Neural cell (in vitro differentiated cells): ENCODE results near the gene NGEF. TPM values are rescaled to one million over a fixed set of nuclear protein-coding genes. Genes with fewer than 3 reads are reported as not detected.

Experiments used
- H2AFZ ChIP-seq: fragments of 200-600, 300-800 bp; sonication (generic), shearing (Covaris generic); 2 replicates; pipeline ENCODE4 v1.6.0; 2014; ENCODE audit warnings: low read depth, mild to moderate bottlenecking, antibody characterized with exemption, low read length, moderate library complexity
- H3F3A ChIP-seq: fragments of 200-600 bp; shearing (Covaris generic); 2 replicates; pipeline ENCODE4 v1.6.1; 2016; ENCODE audit warnings: mild to moderate bottlenecking, moderate library complexity, mixed read lengths, antibody characterized with exemption, low read length; ENCODE audit not compliant: insufficient read depth, poor library complexity, severe bottlenecking
- H3K27ac ChIP-seq: fragments of 200-600, 300-800 bp; sonication (generic), shearing (Covaris generic); 2 replicates; pipeline ENCODE4 v1.5.1; 2014; ENCODE audit warnings: mild to moderate bottlenecking, low read length, moderate library complexity
- H3K27me3 ChIP-seq: fragments of 300-800, 200-600 bp; sonication (generic), shearing (Covaris generic); 2 replicates; pipeline ENCODE4 v1.6.0; 2014; ENCODE audit warnings: mild to moderate bottlenecking, low read depth, low read length, moderate library complexity; ENCODE audit not compliant: insufficient read depth
- H3K36me3 ChIP-seq: fragments of 300-800, 200-600 bp; sonication (generic), shearing (Covaris generic); 2 replicates; pipeline ENCODE4 v1.5.1; 2014; ENCODE audit warnings: mild to moderate bottlenecking, antibody characterized with exemption, low read length, moderate library complexity; ENCODE audit not compliant: insufficient read depth
- H3K4me2 ChIP-seq: fragments of 300-800, 200-600 bp; sonication (generic), shearing (Covaris generic); 2 replicates; pipeline ENCODE4 v1.6.0; 2014; ENCODE audit warnings: mild to moderate bottlenecking, low read length
- H3K4me3 ChIP-seq: fragments of 300-800, 200-600 bp; sonication (generic), shearing (Covaris generic); 2 replicates; pipeline ENCODE4 v1.5.1; 2014; ENCODE audit warnings: mild to moderate bottlenecking, low read length, moderate library complexity
- H3K79me2 ChIP-seq: fragments of 200-600 bp; shearing (Covaris generic); replicated peaks from 2 replicates; pipeline ENCODE4 v1.6.0; 2014; ENCODE audit warnings: mild to moderate bottlenecking, low read length, moderate library complexity; ENCODE audit not compliant: insufficient read depth
- H3K9ac ChIP-seq: fragments of 300-800, 200-600 bp; sonication (generic), shearing (Covaris generic); 2 replicates; pipeline ENCODE4 v1.6.1; 2016; ENCODE audit warnings: mild to moderate bottlenecking, low read length, mixed read lengths
- H3K9me2 ChIP-seq: fragments of 200-600 bp; shearing (Covaris generic); 2 replicates; pipeline ENCODE4 v1.6.1; 2016; ENCODE audit warnings: mild to moderate bottlenecking, low read length, mixed read lengths; ENCODE audit not compliant: insufficient read depth
- H3K9me3 ChIP-seq: fragments of 200-600, 300-800 bp; sonication (generic), shearing (Covaris generic); 2 replicates; pipeline ENCODE4 v1.6.1; 2016; ENCODE audit warnings: mild to moderate bottlenecking, mixed run types, low read length, moderate library complexity, mixed read lengths
- H4K20me1 ChIP-seq: fragments of 200-600 bp; shearing (Covaris generic); 2 replicates; pipeline ENCODE4 v1.6.1; 2016; ENCODE audit warnings: mild to moderate bottlenecking, mixed run types; ENCODE audit not compliant: insufficient read depth
- CTCF ChIP-seq: fragments of 450-650 bp; IDR thresholded peaks from 2 replicates; pipeline ENCODE4 v1.5.1; 2014; ENCODE audit warnings: antibody characterized with exemption, mild to moderate bottlenecking, moderate library complexity; ENCODE audit not compliant: poor library complexity, severe bottlenecking
- EP300 ChIP-seq: fragments of 450-650 bp; conservative IDR thresholded peaks from 2 replicates; pipeline ENCODE4 v1.6.1; 2014; ENCODE audit warnings: antibody characterized with exemption, mild to moderate bottlenecking, moderate library complexity; ENCODE audit not compliant: poor library complexity, severe bottlenecking
- EZH2 ChIP-seq: fragments of 200-600, 300-800 bp; shearing (Covaris generic), sonication (generic); IDR thresholded peaks from 2 replicates; pipeline ENCODE4 v1.6.1; 2014; ENCODE audit warnings: antibody characterized with exemption, low read length, borderline replicate concordance, mild to moderate bottlenecking; ENCODE audit not compliant: insufficient read depth, poor library complexity, severe bottlenecking
- MXI1 ChIP-seq: fragments of 450-650 bp; conservative IDR thresholded peaks from 2 replicates; pipeline ENCODE4 v1.6.1; 2014; ENCODE audit warnings: antibody characterized with exemption, mild to moderate bottlenecking; ENCODE audit not compliant: poor library complexity, severe bottlenecking
- POLR2AphosphoS5 ChIP-seq: IDR thresholded peaks from 2 replicates; pipeline ENCODE4 v1.6.1; 2012
- RAD21 ChIP-seq: fragments of 450-650 bp; conservative IDR thresholded peaks from 2 replicates; pipeline ENCODE4 v1.6.1; 2014; ENCODE audit warnings: antibody characterized with exemption, mild to moderate bottlenecking, moderate library complexity
- REST ChIP-seq: IDR thresholded peaks from 2 replicates; pipeline ENCODE4 v1.6.1; 2012; ENCODE audit warnings: borderline replicate concordance
- SMC3 ChIP-seq: fragments of 450-650 bp; conservative IDR thresholded peaks from 2 replicates; pipeline ENCODE4 v1.6.1; 2014; ENCODE audit warnings: antibody characterized with exemption, mild to moderate bottlenecking, moderate library complexity; ENCODE audit not compliant: poor library complexity
- TAF1 ChIP-seq: IDR thresholded peaks from 2 replicates; pipeline ENCODE4 v1.6.1; 2012; ENCODE audit warnings: low read depth
- polyA plus RNA-seq: library from polyadenylated mRNA; depleted of rRNA; stranded (reverse); fragments of >200 nt; gene quantifications from 2 replicates; pipeline ENCODE4 v1.2.3, GENCODE V29; 2014

Gene NGEF
- polyA plus RNA-seq, 1 donor from 2014 or later = 5.2 TPM

- Histone ChIP-seq H3K27me3 (no peaks in the 10 kb centered on the region), H3K9me2 (no peaks in the 10 kb centered on the region), H3K9me3 (no peaks in the 10 kb centered on the region), H2AFZ (no peak overlapping the region), H3K9ac (no peak overlapping the region), H4K20me1 (no peaks in the 10 kb centered on the region), H3F3A (no peaks in the 10 kb centered on the region), H3K36me3 (no peaks in the 10 kb centered on the region), H3K4me3 (no peak overlapping the region), H3K4me2 (no peak overlapping the region), H3K27ac (no peak overlapping the region), H3K79me2 (no peaks in the 10 kb centered on the region)
- TF ChIP-seq MXI1 (no peak), REST (no peak), RAD21 (no peak), EZH2 (no peak), POLR2AphosphoS5 (no peak), EP300 (no peak), TAF1 (no peak), CTCF (no peak), SMC3 (no peak)
Measured at GRCh38 chr2:232970051-232970450, 43.0 kb downstream of the NGEF start.

GRCh38 chr2:232967474-232967873 lies 45.6 kb downstream of the NGEF start:
- Histone ChIP-seq H3K79me2 (no peaks in the 10 kb centered on the region), H3F3A (no peaks in the 10 kb centered on the region), H3K4me2 (no peak overlapping the region), H3K36me3 (no peaks in the 10 kb centered on the region), H3K27ac (no peak overlapping the region), H4K20me1 (no peaks in the 10 kb centered on the region), H3K9me3 (peaks cover 3% of the 10 kb centered on the region), H3K27me3 (no peaks in the 10 kb centered on the region), H3K4me3 (no peak overlapping the region), H3K9me2 (no peaks in the 10 kb centered on the region), H2AFZ (no peak overlapping the region), H3K9ac (no peak overlapping the region)
- TF ChIP-seq CTCF (no peak), POLR2AphosphoS5 (no peak), EP300 (no peak), EZH2 (no peak), MXI1 (no peak), RAD21 (no peak), REST (no peak), TAF1 (no peak), SMC3 (no peak)
